NCI-H1436 treated with DMSO at 0.1 percent for 48 hours (cell line): ENCODE data around the gene SH3BP5.
A peak's percentile ranks its signal among the peaks of the same experiment; 100 is the strongest.

ENCODE experiments used
- DNase-seq: peaks from one replicate; lab custom pipeline; 2025; lab: John Stamatoyannopoulos, UW

SH3BP5 gene

DNA sequence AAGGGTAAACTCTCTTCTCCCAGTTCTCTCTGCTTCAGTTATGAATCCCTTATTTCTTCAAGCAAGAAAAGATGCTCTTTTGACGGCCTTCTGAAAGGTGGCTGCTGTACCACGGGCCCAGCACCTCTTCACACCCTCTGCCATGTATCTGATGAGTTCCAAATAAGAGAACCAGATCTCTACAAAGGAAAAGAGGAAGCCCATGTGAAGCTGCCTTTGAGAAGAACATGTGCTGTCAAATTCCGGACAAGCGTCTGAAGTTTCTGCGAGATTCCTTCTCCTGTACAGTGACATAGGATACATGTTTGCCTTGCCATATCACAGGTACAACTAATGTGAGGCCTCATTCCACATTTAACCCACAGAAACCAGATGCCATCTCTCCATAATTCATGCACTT is 59.2 kb downstream of the SH3BP5 start:
- DNase-seq: no peak

- no peak for DNase-seq
Measured at GRCh38 chr3:15272426-15273196, 59.8 kb downstream of the SH3BP5 start.

- no peak for DNase-seq
Measured at GRCh38 chr3:15271785-15272381, 60.5 kb downstream of the SH3BP5 start.

DNA sequence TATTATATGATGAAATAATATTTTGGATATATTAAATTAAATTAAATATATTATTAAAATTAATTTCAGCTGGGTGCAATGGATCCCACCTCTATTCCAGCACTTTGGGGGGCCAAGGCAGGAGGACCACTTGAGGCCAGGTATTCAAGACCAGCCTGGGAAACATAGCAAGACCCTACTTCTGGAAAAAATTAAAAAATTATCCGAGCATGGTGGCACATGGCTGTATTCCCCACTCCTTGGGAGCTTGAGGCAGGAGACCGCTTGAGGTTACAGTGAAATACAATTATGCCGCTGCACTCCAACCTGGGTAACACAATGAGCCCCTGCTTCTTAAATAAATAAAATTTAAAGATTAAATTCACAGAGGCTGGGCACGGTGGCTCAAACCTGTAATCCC is 61.4 kb downstream of the SH3BP5 start:
- DNase-seq: no peak

DNA sequence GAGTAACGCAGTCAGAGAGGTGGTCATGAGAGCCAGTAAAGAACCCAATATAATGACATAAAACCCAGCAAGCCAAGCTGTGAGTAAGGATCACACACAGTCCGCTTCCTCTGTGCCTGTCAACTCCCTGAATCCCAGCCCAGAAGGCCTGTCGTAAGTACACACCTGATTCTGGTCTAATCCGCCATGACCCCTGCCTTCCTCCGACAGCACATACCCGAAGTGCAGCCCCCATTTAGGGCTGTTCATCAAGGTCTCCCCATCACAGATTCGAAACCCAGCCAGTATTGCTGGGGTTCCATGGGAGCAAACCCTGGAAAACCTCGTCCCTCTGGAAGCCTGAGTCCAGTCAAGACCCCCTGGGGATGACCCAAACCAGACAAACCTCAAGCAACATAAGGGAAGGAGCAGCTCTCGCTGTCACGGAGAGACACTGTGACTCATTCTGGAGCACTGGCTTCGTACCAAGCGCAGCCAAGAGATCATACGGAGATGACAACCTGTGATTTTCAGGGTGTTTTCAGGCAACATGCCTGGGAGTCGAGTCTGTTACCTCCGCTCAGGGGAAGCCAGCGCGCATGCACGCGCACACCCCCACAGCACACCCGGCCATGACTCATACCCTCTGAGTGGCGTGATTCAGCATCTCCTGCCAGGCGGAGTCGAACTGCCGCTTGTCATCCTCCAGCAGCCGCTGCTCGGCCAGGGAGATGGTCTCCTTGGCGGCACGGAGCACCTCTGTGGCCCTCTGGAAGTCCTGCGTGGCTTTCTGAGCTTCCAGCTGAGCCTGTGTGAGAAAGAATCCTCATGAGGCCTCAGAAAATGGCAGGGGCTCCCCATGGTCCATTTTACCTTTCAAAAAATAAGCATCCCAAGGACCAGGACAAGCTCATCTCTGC is 63.0 kb downstream of the SH3BP5 start:
- no peak for DNase-seq

DNA sequence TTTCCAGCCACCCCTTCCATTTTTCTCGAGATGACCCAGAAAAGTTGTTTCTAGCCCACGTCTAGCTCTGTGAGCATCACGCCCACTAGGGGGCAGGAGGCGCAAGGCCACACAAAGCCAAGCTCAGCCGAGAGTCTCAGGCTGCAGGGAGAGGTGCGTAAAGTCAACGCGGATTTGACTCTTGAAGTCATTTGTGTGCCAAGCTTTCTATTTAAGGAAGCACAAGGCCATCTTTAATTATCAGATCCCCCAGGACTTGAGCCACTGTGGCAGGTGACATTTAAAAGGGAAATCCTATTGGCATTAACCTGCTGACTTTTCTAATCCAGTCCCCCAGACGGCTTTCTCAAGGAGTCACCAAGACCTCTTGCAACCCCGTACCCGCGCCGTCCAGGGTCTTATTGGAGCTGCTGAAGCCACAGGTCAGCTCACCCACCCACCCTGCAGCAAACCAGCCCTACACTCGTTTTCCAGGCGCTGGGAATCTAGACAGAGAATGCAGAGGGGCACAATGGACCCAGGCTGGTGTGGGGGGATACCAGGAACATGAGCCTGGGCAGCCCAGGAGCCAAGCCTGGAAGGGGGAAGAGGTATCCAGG is 64.3 kb downstream of the SH3BP5 start:
- peak; percentile 2 for DNase-seq

GRCh38 chr3:15267502-15267901 is 64.9 kb downstream of the SH3BP5 start:
- no peak for DNase-seq

- no peak for DNase-seq
Measured at GRCh38 chr3:15266510-15267376, 65.6 kb downstream of the SH3BP5 start.

DNA sequence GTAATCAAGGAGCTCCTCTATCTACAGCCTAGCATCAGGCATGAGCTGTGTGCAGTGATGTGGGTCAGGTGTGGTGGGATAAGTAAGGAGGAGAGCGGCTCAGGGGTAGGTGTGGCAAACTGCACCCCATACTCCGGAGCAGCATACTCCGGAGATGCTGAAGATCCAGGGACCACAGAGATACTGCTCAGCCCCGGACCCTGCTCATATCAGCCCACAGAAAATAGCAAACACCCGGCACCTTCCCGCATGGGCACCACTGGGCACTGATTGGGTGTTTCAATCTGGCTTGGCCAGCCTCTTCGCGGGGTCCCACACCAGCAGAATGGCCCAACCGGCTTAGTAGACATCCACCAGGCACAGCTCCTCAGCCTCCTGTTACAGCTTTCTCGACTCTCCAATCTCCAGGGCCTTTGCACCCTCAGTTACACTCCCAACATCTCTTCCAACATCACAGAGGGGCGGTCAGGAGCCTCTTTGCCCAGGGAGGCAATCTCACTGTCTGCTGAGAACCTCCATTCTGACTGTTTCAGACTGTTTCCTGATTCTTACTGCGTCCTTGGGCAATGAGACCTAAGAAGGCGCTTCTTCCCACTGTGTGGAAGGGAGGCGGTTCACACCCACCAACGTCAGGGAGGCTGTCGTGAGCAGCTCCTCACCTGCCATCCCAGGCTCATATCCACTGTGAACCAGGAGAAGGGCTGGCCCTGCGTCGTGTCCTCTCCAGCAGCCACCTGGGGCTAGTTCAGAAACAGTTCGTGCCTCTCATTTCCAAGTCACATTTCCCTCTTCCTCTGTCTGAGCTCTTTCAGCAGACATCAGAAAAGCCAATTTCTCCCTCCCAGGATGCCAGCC is 66.5 kb downstream of the SH3BP5 start:
- no peak for DNase-seq

DNA sequence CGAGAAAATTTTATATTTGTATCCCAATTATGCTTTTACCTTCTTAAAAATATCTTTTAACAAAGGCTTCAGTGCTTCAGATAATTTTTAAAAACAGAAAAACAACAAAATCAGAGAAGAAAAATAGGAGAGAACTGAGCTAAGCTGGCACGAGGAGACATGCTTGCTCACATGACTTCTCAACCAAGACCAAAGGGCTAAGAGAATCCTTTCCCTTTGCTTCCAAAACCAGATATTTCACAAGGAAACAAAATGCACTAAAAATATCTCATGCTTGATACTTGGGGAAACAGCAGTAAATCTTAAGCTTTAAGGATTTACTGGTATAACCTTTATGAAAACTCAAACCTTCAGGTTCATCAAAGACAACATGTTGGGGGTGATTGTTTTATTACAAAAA is 67.9 kb downstream of the SH3BP5 start:
- DNase-seq: no peak

DNA sequence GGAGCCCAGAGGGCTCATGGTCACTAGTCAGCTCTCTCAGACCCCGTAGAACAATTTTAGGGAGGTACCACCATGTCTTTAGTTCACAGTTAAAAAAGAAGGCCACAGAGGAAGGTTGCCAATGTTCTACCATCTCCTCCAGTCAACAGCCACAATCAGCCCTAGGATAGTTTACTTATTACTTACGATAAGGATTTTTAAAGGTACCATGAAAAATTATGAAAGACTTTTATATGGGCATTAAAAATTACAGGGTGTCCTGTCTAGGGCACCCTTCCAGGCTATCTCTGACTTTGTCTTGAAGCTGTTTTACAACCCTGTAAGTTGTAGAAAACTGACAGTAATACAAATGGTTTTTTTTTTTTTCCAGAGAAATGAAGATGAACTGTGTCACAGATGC is 68.5 kb downstream of the SH3BP5 start:
- no peak for DNase-seq

DNA sequence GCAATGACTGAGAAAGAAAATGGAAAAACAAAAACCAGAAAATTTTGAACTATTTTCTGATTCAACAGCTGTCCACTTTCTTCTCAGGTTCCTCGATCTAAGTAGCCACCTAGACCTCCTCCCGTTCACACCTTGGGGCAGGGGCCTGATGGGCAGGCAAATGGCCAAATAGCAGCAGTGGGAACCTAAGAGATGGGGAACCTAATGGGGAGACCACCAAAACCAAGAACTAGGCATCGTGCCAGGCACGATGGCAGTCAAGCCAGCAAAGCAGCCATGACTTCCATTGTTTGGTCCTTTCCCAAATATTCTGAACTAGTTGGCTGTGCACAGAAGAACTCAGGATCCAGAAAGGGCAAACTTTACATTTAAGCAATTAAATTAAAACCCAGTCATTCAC is 69.3 kb downstream of the SH3BP5 start:
- DNase-seq: no peak

DNA sequence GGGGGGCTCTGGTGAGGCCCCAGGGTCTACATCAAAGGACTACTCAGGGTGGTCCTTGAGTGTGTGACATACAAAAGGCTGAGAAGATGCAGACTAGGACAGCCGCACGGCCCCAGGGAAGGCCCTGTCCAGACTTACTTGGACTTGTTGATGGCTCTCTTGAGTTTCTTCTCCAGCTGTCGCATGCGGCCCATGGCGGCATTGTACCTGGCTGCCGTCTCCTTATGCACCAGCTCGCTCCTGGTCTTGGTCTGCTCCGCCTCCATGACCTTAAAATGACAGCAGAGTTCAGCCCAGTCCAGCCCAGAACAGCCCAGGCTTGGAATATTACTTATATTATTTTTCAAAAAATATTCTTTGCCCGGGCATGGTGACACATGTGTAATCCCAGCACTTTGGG is 70.4 kb downstream of the SH3BP5 start:
- no peak for DNase-seq

DNA sequence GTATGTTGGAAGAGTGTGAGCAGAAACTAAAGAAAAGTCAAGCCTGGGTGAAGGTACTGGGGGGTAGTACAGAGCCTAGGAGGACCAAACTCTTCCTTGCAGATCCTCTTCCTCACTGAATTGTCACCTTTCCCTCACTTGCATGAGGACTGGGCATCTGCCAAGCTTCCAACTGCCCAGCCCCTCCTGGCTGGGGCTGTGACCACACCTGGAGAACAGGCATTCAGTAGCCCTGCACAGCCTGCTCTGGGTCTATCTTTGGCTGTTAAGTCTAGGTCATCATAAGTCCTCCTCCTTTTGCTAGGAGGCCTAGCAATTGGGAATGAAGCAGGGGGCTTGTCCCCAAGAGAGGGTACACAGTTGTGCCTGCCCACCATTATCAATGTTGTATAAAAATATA is 71.1 kb downstream of the SH3BP5 start:
- no peak for DNase-seq

- no peak for DNase-seq
Measured at GRCh38 chr3:15260531-15260930, 71.9 kb downstream of the SH3BP5 start.

DNA sequence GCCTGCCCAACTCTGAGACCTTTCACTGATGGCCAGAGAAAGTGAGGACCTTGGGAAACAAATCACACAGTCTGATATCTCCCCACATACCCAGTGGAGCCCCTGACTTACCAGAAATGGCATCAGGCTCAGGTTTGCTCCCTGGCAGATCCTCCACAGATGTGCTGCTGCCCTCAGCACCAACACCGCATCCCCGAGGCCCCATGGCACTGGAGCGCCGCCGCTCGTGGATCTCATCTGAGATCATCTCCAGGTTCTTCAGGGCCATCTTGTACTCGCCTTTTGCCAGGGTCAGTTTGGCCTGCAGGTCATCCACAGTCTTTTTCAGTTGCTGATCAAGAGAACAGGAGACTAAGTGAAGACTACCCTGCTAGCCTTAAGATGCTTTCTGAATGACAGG is 73.7 kb downstream of the SH3BP5 start:
- no peak for DNase-seq

- no peak for DNase-seq
Measured at GRCh38 chr3:15256861-15257341, 75.5 kb downstream of the SH3BP5 start.

- no peak for DNase-seq
Measured at GRCh38 chr3:15255215-15255614, 77.2 kb downstream of the SH3BP5 start.

- DNase-seq: no peak
Measured at GRCh38 chr3:15253023-15253697, 79.2 kb downstream of the SH3BP5 start.

DNA sequence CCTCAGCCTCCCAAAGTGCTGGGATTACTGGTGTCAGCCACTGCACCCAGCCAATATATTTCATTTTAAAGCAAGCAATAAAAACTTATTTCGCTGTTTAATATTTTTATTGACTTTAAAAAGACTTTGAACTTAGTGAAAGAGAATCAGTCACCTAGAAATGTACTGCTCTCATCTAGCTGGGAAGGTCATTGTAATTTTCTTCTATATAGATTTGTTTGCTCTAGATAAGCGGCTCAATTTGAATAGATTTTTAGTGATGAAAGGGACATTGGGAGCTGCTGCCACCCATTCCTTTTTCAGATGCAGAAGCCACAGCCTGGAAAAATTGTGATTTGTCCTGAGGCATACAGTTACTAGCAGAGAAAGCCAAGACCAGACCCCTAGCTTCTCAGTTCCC is 86.2 kb downstream of the SH3BP5 start:
- DNase-seq: no peak
